Left ventricle myocardium inferior (tissue), 1 donor: Measurements from ENCODE around the gene DDIT4. TPM values are rescaled to one million over a fixed set of nuclear protein-coding genes. Genes with fewer than 3 reads are reported as not detected.

ENCODE experiments used
- DNase-seq: peaks from one replicate; pipeline ENCODE4 v3.0.0-alpha.2; 2020
- H3K27ac ChIP-seq: fragments of 200-600 bp; replicated peaks from 2 replicates; pipeline ENCODE4 v1.8.0; 2021
- H3K27me3 ChIP-seq: fragments of 200-600 bp; 2 replicates; pipeline ENCODE4 v1.8.0; 2021; ENCODE audit warnings: low read depth
- H3K36me3 ChIP-seq: fragments of 200-600 bp; 2 replicates; pipeline ENCODE4 v1.8.0; 2021
- H3K4me1 ChIP-seq: fragments of 200-600 bp; 2 replicates; pipeline ENCODE4 v1.8.0; 2021
- H3K4me3 ChIP-seq: fragments of 200-600 bp; 2 replicates; pipeline ENCODE4 v1.8.0; 2021; ENCODE audit warnings: mild to moderate bottlenecking, moderate library complexity
- H3K9me3 ChIP-seq: fragments of 200-600 bp; replicated peaks from 2 replicates; pipeline ENCODE4 v1.8.0; 2021
- intact Hi-C: fragments of 100-400 bp; cut with micrococcal nuclease; formaldehyde crosslinking; loops from one replicate; pipeline ENCODE4 v1.11.0; 2022
- total RNA-seq: library from RNA; stranded (reverse); fragmentation: NEBNext Ultra II Directional; extraction: Animal tissue kit (Norgen Biotek cat#: 25700); gene quantifications from one replicate; pipeline ENCODE4 v1.2.1, GENCODE V29; 2021
- TF ChIP-seq, protein P1 (sequence below): fragments of 200-600 bp; IDR thresholded peaks from 2 replicates; pipeline ENCODE4 v1.8.0; 2021; ENCODE audit warnings: antibody characterized with exemption, mild to moderate bottlenecking, borderline replicate concordance
- donor health status: DM: no; HTN: yes; CAD: no; lungs with severe emphysema.

Gene DDIT4
- total RNA-seq, 1 donor from 2014 or later = 66.3 TPM

DNA sequence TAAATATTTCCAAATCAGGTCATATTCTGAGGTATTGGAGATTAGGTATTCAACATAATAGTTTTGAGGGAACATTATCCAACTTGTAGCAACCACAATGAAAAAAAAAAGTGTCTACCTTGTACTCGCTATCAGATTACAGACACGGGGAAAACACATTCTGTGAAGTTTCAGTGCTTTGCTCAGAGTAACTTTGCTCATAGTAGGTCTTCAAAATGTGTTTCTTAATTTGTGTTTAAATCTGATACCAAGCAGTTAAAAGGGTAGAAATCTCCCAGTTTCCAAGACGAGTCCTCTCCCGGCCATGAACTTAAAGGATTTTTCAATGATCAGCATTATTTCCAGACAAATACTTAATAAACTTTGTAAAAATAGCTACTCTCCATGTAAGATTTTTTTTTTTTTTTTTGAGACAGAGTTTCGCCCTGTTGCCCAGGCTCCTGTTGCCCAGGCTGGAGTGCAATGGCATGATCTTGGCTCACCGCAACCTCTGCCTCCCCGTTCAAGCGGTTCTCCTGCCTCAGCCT, 39.2 kb downstream of the DDIT4 start:
- Histone ChIP-seq H3K27me3 (no peaks in the 10 kb centered on the region), H3K27ac (no peak overlapping the region), H3K36me3 (no peaks in the 10 kb centered on the region), H3K4me3 (no peak overlapping the region), H3K4me1 (peaks cover 72% of the 10 kb centered on the region), H3K9me3 (no peaks in the 10 kb centered on the region)
- TF ChIP-seq, protein P1, sequence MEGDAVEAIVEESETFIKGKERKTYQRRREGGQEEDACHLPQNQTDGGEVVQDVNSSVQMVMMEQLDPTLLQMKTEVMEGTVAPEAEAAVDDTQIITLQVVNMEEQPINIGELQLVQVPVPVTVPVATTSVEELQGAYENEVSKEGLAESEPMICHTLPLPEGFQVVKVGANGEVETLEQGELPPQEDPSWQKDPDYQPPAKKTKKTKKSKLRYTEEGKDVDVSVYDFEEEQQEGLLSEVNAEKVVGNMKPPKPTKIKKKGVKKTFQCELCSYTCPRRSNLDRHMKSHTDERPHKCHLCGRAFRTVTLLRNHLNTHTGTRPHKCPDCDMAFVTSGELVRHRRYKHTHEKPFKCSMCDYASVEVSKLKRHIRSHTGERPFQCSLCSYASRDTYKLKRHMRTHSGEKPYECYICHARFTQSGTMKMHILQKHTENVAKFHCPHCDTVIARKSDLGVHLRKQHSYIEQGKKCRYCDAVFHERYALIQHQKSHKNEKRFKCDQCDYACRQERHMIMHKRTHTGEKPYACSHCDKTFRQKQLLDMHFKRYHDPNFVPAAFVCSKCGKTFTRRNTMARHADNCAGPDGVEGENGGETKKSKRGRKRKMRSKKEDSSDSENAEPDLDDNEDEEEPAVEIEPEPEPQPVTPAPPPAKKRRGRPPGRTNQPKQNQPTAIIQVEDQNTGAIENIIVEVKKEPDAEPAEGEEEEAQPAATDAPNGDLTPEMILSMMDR = no peak
- no peak for DNase-seq
- intact Hi-C loops = no loop called here

DNA sequence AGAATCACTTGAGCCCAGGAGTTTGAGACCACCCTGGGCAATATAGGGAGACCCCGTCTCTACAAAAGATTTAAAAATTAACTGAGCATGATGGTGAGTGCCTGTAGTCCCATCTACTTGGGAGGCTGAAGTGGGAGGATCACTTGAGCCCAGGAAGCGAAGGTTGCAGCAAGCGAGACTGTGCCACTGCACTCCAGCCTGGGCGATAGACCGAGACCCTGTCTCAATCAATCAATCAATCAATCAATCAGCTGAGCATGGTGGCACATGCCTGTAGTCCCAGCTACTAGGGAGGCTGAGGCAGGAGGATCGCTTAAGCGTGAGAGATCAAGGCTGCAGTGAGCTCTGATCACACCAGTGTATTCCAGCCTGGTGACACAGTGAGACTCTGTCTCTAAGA, 40.5 kb downstream of the DDIT4 start:
- Histone ChIP-seq H3K4me1 (peaks cover 72% of the 10 kb centered on the region), H3K27me3 (no peaks in the 10 kb centered on the region), H3K36me3 (no peaks in the 10 kb centered on the region), H3K9me3 (no peaks in the 10 kb centered on the region), H3K4me3 (no peak overlapping the region), H3K27ac (peak overlapping the region; percentile 91)
- intact Hi-C loops = no loop called here
- TF ChIP-seq, protein P1 = no peak
- DNase-seq = no peak

DNA sequence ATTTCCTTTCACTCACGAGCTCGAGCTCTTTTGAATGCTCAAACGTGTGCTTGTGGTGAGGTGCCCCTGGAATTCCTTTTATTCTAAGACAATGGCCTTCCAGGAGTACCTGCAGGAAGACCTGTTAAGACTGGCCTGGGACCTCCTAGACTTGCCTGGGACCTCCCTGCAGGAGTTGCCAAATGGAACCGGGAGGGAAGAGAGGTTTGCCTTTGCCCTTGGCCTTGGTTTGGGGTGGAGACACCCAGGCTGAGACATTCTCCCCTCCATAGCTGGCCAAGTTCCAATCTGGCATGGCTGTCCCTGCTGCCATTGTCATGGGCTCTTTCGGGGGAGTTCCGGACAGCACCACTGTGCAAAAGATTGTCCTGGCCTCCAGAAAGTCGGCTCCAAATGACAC, 41.3 kb downstream of the DDIT4 start:
- Histone ChIP-seq H3K27ac (peak overlapping the region; percentile 91), H3K4me1 (peaks cover 72% of the 10 kb centered on the region), H3K36me3 (no peaks in the 10 kb centered on the region), H3K9me3 (no peaks in the 10 kb centered on the region), H3K27me3 (no peaks in the 10 kb centered on the region), H3K4me3 (no peak overlapping the region)
- no peak for DNase-seq
- intact Hi-C loops = no loop called here
- TF ChIP-seq, protein P1 = no peak

DNA sequence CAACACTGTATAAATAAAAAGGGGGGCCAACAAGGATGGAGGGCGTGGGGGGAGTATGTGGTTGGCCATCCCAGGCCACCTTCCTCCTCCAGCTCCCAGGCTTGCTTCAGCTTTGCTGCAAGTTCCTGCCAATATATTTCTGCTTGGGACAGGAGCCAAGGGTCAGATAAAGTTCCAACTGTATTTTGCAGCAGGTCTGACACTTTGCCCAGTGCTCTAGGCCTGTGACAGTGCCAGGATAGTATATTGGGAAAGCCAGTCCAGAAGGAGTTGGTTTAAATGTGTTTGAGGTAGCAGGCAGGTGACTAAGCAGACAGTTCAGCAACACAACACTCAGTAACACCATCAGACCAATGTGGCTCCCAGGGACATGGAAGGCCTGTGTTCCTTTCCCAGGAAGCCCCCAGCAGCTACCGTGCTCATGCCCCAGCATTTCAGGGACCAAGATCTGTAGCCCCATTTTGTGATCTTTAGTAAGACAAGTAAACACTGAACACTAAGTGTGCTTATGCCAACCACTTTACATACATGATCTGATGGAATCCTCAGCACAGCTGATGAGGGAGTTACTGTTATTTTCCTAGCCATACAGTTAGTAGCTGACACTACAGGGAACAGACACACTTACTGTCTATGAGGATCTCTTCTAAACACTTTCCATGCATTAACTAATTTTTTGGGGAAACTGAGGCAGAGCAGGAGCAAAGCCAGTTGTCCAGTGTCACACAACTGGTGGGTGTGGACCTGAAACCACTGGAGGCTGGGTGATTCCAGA, 42.1 kb downstream of the DDIT4 start:
- Histone ChIP-seq H3K27me3 (no peaks in the 10 kb centered on the region), H3K27ac (peak overlapping the region; percentile 91), H3K4me1 (peaks cover 72% of the 10 kb centered on the region), H3K4me3 (no peak overlapping the region), H3K36me3 (no peaks in the 10 kb centered on the region), H3K9me3 (no peaks in the 10 kb centered on the region)
- TF ChIP-seq, protein P1 = no peak
- DNase-seq = no peak
- intact Hi-C loops = no loop called here

DNA sequence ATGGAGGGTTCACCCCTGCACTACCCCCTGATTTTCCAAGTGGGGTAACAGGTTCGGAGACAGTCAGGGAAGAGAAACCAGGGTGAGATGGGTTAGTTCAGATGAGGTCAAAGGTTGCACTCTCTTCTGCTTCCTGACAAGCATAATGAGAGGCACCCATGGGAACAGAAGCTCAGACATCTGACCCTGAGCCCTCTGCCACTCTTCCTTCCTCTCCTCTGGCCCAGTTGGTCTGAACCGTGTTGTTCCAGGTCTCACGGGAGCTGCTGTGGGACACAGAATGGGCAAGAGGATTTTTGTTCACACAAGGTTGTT, 42.6 kb downstream of the DDIT4 start:
- TF ChIP-seq, protein P1 = no peak
- Histone ChIP-seq H3K36me3 (no peaks in the 10 kb centered on the region), H3K4me3 (no peak overlapping the region), H3K9me3 (no peaks in the 10 kb centered on the region), H3K27me3 (no peaks in the 10 kb centered on the region), H3K4me1 (peaks cover 72% of the 10 kb centered on the region), H3K27ac (peak overlapping the region; percentile 91)
- DNase-seq = no peak
- intact Hi-C loops = no loop called here
